HG02610 (cell line): Measurements from ENCODE around the gene PLA2G4A.

Experiments
- ATAC-seq: cut with Tn5 transposase; IDR thresholded peaks from one replicate; pipeline ENCODE4 v1.9.1; 2021; ENCODE audit warnings: mild to moderate bottlenecking, moderate library complexity; ENCODE audit not compliant: unreplicated experiment

The PLA2G4A gene

DNA sequence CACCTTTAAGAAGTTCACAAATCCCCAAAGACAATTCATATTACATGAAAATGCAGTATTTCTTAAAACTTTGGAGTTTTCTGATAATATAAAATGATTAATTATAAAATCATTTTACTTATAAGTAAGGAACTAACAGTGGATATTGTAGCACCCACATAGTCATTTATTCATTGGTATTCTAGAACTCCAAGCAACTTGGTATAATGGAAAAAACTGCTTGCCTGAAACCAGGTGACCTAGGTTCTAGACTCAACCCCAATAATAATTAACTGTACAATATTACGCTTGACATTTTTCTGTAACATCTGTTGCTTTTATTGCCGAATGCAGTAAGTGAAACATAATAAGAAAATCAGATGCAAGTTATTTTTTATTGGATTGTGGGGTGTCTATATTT lies 2.4 kb downstream of the PLA2G4A start:
- ATAC-seq = no peak

DNA sequence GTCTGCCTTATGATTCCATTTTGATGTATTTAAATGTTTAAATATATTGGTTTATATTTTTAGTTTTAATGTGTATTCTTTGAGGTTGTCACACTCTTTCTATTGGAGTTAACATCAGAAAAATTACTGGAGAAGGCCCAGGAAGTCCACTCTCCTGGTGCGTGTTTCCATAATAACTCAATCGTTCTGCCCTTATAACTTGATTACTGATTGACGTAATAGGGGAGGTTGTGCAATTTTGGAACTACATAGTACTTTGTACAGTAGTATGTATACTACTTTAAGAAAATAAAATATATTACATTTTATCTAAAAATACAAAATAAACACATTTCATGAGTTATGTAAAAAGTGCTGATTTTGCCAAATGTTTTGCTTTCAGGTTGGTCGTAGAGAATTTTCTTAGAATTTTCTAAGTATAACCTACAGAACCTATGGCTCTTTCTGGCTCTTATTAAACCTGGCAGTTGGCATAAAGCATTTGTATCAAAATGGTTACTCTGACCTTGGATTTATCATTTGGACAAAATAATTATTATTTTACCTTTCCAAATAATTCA lies 5.7 kb downstream of the PLA2G4A start:
- ATAC-seq = no peak

DNA sequence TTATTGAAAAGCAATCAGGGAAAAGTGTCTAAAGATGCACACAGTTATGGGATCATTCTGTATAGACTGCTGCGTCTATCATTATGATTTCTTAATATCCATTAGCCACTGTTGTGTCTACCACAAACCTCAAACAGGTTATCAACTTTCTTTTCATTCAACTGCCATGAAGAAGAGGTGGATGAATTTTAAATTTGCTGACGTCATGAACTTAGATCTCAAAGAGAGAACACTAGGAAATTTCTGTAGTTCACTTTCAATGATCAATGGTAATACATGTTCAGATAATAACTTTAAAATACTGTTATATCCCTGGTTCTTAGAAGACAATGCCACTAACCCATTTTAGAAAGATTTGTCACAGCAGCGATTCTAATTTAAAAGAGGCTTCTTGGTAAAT lies 6.7 kb downstream of the PLA2G4A start:
- ATAC-seq = no peak

DNA sequence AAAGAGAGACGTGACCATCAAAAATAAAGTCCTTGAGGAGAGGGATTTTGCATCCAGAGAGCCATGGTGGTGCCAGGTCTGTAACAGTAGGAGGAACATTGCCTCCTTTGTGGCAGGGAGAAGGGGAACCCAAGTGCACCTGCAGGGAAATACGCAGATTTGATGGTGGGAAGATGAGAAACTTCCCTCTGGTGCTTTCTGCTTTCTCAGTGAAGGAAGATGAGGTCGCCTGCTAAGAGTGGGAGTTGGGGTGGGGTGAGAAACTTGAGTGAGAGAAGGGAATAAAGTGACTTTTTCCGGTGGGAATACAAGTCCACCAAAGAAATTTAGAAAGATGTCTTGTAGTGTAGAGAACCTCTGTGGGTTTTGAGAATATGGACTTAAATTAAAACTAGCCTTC lies 9.1 kb downstream of the PLA2G4A start:
- no peak for ATAC-seq

DNA sequence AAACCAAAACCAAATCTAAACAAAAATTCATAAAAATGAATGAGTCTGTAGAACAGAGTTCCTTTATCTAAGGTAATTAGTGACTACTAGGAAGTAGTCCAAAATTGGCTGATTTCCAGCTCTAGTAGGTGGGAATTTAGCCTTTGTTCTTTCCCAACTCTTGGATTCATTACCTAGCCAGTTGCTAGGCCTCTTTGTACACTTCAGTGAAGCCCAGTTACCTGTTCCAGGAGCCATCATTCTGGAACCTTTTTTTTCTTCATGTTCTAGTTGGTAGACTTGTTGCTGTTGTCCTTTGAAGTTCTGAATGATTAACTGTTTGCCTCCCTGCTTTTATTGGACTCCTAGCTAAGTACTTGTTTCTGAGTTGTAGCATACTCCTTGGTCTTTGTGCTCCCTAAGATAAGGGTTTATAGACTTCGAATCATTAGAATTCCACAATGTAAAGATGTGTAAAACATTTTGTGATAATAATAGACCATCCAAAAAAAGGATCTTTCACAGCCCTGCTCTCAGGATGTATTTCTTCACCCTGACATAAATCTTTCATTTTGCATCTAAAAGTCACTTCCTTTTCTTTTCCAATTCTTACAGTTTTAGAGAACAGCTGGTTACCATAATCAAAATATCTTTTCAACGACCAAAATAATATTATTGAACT lies 9.8 kb downstream of the PLA2G4A start:
- ATAC-seq = no peak

DNA sequence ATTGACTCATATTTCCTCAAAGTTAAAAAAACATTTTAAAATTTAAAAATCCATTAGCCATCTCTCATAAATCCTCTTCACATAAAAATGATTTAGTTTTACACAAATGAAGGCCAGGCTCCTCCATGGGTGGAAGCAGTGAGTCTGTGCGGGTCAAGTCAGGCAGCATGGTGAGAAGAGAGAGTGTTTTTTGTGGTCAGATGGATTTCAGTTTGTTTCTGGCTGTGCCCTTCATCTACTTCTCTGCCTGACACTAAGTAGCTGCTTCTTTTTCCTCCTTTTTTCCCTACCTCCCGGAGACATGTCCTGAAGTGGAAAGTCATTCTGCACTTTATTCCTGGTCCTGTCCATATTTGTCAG lies 10.3 kb downstream of the PLA2G4A start:
- ATAC-seq = no peak

DNA sequence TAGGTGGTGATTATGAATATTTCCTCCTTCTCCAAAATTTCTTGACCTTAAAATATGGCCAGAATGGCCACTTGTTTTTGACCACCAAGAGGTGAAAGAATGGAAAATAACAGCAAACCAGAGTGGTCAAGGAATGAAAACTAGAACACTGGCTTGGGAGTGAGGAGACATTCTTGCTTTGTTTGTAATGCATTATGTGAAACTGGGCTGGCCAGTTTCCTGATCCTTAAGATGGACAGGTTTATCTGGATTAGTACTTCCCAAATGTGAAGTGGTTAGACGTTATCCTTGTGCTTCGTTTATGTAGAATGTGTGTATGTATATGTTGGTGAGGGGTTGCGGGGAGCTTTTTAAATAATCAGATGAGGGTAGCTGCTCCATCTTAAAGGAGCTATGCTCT lies 12.8 kb downstream of the PLA2G4A start:
- no peak for ATAC-seq

DNA sequence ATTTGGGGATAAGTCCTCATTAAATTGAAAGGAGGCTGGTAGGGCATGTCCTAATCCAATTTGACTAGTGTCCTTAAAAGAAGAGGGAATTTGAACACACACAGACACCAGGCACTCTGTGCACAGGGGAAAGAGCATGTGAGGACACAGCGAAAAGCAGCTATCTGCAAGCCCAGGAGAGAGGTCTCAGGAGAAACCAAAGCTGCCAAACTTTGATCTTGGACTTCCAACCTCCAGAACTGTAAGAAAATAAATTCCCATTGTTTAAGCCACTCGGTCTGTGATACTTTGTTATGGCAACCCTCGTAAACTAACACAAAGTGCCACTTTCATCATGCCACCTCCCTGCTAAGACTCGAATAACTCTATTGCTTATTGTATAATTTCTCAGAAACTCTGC lies 13.8 kb downstream of the PLA2G4A start:
- ATAC-seq = no peak

DNA sequence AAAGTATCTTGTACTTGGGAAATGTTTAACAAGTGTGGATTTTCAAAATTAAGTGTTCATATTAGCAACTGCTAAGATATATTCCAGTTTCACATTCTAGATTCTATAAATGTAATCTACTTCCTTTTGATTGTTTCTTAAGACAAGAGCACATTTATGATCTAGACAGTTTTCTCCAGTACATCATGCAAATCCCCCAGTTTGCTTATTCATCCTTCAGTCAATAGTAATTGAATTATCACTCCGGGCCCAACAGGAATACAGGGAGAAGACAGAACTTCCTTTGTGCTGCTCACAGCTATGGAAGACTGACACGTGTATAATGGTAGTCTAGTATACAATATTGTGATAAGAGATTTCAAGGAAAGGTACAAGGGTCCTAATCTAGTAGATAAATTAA lies 14.5 kb downstream of the PLA2G4A start:
- no peak for ATAC-seq

DNA sequence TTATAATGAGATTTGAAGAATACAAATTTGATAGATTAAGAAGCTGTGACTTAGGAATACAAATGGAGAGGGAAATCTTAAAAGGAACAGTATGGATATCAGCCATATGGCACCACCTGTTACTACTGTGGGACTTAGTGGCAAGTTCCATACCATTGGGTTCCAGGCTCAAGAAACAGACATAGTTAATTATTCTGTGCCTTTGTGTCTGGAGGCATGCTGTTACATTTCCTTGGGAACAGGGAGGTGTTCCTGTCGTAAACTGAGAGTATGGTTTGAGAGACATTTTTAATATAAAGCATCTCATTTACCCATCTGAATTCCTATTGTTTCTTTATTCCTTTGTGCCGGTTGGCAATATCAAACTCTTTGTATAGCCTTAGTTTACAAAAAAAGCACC lies 15.2 kb downstream of the PLA2G4A start:
- no peak for ATAC-seq

DNA sequence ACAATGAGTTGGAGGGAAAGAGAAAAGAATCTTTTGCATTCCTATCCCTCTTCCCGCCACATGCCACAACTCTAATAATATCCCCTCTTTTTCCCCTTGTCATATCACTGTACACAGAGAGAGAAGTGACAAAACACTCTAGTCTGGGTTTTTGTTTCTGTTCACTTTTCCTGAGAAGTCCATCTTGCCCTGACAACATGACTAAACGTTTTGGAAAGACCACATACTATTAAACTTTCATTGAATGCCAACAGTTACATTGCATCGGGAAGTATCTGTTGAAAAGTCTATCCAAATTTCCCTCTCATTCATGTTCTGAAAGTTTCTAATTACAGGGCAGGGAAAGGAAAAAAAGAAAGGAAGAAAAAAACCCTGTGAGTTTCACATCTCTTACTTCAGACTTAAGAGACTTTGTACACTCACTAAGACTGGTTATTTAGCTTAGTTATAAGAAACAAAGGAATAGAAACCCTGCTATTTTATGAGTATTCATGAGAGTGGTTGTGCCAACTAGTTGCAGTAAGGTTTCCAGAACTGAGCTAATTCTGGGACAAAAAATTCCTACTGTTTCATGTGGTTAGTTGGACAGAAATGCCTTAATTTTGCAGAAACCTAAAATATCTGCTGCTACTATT lies 16.9 kb downstream of the PLA2G4A start:
- ATAC-seq = no peak

DNA sequence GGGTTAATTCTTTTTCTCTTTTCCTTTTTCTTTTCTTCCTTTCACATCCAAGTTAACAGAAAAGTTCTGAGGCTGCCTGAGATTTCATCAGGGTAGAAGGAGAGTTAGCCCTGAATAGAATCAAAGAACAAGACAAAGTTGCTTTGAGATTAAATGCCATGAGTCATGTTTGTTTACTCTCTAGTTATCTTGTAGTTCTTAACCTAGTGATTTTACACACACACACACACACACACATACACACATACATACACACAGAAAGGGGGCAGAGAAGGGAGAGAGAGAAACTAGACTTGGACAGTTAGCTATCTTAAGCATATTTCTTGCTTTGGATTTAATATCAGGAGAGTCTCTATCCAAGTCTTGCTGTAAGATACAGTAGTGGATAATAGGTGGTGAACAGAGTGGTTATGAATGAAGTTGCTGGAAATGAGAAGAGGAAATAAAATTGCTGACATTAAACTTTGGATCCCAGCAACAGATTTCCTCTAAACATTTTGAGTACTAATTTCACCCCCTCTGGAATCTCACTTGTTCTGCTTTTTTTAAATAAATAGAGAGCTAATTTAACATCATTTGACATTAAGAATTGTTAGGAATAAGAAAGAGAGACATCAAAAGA lies 19.9 kb downstream of the PLA2G4A start:
- no peak for ATAC-seq

DNA sequence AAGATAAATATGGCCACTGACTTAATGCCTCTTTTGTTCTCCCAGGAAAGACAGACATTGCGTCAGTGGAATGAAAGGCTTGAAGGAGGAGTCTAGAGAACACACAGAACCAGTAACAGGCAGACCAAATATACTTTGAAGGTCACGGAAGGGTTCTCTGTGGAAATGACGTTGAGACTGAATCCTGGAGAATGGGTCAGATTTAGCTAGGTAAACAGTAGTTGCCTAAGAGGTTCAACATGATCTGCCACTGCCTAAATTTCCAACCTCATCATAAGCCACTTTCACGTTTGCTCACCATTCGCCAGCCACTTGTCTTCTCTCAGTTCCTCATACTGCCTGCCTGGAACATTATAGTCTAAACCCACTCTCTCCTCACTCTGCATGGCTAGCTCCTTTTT lies 20.5 kb downstream of the PLA2G4A start:
- ATAC-seq = peak; percentile 98

DNA sequence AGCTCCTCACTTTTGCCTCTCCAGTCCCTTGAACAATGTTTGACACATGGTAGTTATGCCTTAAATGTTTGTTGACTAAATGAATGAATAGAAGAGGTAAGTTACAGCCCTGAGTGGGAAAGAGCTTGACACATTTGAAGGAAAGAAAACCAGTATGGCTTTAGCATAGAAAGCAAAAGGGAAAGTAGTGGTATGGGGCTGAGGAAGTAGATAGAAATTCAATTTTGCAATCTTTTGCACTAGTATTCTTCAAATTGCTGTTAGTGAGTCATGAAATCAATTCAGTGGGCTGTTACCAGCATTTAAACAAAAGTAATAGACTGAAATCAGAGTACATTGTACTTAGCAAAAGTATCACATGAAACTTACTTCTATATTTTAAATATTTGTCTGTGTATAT lies 21.1 kb downstream of the PLA2G4A start:
- ATAC-seq = peak; percentile 45

DNA sequence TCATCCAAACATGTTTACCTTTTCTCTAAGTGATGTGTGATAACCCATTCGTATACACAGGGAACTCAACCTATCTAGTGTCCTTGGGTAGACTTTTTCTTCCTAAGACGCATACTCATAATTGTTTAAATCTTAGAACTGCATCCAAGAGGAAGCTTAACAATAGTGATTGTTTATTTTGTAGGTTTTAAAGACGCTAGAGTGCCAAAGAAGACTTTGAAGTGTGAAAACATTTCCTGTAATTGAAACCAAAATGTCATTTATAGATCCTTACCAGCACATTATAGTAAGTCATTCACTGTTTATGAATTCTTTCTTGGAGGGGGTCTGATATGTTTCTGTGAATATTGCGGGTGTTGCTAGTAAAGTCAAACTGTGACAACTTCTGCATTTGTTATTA lies 25.4 kb downstream of the PLA2G4A start:
- ATAC-seq = no peak

DNA sequence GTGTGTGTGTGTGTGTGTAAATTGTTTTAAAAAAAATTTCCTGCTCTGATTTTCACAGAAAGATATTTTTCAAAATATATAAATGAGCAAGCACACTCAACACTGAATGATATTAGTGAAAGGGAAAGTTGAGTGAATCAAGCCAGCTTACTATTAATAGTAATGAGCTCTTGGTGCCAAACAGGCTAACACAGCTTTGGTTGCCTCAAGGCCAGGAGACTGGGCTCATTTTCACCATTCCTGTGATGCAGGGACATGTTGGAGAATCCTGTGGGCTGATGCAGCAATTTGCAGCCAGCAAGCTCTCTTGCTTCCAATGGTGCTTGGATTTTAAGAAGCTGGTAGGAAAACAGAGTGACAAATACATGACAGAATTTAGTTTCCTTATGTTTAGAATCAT lies 30.2 kb downstream of the PLA2G4A start:
- peak; percentile 71 for ATAC-seq

DNA sequence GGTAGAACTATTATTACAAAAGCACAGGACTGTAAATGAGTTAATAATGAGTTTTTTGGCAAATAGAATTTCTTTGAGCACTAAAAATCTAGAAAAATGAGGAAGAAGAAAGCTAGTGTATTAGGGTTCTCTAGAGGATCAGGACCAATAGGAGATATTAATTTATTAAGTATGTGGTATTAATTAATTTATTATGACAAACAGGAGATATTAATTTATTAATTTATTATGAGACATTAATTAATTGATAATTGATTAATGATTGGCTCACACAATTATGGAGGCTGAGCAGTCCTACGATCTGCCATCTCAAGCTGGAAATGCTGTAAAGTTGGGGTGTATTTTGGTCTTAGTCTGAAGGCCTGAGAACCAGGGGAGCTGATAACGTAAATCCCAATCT lies 31.2 kb downstream of the PLA2G4A start:
- ATAC-seq = no peak

DNA sequence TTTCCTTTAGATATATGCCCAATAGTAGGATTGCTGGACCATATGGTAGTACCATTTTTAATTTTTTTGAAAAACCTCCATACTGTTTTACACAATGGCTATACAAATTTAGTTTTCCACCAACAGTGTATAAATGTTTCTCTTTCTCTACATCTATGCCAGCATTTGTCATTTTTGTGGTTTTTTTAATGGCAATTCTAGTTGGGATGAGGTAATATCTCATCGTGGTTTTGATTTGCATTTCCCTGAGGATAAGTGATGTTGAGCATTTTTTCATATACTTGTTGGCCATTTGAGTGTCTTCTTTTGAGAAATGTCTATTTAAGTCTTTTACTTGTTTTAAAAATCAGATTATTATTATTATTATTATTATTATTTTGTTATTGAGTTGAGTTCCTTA lies 35.5 kb downstream of the PLA2G4A start:
- ATAC-seq = no peak

DNA sequence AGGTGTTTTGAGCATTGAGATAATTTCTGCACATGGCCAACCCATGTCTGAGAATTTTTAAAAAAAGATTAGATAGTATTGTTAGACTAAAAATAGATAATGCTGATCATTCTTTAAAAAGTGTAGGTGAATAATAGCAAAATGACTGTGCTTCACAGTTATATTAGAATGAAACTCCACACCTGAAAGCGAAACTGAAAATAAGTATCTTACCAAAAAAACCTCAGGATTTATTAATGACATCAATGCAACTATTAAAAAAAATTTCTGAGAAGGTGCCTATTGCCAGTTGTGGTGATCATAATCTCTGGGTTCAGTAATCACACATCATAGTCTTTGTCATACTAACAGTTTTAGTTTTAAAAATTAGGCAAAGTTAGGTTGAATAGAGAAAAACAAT lies 36.5 kb downstream of the PLA2G4A start:
- ATAC-seq = peak; percentile 90

DNA sequence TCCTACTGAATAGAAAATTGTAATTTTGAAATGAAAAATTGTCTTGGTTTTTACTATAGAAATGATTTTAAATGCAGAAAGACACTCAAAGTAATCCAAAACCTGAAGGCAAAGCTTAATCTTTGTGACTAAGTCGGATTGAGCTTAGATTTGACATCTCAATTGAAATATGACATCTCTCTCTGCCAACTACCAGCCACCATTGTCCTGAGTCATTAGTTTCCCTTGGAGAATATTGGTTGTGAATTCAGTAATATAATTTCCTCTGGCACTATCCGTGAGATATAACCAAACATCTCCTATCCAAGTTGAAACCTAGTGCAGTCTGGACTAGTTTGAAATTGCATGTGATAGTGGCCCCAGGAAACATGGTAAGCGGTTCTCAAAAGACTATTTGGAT lies 37.1 kb downstream of the PLA2G4A start:
- ATAC-seq = no peak

DNA sequence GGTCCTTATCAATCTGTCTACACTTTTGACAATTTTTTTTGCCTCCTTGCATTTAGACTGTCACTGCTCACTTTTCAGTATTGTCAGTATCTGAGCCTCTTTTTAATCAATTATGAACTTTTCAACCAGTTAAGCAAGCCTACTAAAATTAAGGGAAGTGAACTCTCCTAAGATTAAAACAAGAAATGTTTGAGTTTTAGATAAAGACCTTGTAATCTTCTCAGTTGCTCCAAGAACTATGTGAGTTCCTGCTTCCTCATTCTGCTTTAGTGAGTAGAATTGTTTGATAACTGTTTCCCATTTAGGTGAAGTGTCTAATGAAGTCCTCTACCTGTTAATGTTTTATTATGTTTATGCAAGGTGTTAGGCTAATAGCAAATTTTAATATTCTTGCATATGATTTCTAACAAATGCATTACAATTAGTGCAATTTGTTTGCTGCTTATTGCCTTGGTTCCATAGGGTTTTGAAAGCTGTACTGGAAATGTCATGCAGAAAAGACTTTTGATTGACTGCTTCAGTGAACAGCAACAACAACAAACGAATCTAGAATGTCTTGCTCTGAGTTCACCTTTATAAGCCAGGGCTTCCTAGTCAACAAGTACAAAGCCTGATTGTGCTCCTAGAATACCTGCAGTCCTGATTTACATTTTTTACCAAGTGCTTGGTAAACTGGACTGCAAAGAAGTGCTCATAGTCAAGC lies 40.9 kb downstream of the PLA2G4A start:
- ATAC-seq = no peak

DNA sequence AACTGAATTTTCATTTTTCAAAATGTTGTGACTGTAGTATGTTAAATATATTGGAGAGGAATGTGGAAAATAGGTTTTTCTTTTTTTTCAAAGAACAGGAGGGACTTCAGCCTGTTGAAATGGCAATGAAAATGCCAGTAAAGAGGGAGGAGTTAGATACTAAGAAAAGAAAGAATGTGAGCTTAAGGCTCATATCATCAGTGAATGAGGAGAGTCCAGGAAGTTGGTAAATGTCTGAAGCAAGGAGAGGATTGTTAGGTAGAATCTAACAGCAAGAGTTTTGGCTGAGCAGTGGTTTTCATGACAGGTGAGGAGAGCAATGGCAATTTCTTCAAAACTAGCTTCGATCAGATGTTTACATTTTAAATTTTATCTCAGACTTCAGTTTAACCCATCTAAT lies 43.0 kb downstream of the PLA2G4A start:
- no peak for ATAC-seq
